GM04504 (cell line): ENCODE results near the gene YEATS2.
"Not testable (repeated sequence)": the region's sequence is repeated elsewhere in the genome, so short reads cannot be mapped to it uniquely, and the experiment has no call there.

Experiments used
- DNase-seq: peaks from one replicate; pipeline ENCODE4 v3.0.0-alpha.2; 2012; ENCODE audit warnings: low read depth

YEATS2 gene

GRCh38 chr3:183777016-183777618, 79.5 kb downstream of the YEATS2 start:
- DNase-seq = no peak

GRCh38 chr3:183779896-183780465, 82.4 kb downstream of the YEATS2 start:
- no peak for DNase-seq

DNA sequence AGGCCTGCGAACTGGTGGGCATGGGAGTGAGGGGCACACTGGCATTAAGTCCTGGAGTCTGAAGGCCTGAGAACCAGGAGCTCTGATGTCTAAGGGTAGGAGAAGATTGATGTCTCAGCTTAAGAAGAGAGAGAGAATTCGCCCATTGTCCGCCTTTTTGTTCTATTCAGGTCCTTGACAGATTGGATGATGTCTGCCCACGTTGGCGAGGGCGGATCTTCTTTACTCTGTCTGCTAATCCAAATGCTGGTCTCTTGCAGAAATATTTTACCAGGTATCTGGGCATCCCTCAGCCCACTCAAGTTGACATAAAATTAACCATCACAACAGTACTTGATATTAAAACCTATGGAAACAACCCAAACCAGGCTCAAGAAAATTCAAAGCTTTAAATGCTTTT, 83.6 kb downstream of the YEATS2 start:
- DNase-seq = no peak

GRCh38 chr3:183782576-183783276, 85.1 kb downstream of the YEATS2 start:
- no peak for DNase-seq

DNA sequence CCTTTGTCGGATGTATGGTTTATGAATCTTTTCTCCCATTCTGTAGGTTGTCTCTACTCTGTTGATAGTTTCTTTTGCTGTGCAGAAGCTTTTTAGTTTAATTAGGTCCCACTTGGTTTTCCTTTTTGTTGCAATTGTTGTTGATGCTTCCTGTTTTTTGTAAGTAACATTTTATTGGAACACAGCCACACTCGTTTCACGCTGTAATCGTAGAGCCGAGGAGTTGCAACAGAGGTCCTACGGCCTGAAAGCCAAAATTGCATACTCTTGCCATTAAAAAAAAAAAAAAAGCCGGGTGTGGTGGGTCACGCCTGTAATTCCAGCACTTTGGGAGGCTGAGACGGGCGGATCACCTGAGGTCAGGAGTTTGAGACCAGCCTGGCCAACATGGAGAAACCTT, 86.9 kb downstream of the YEATS2 start:
- not testable (repeated sequence) for DNase-seq

DNA sequence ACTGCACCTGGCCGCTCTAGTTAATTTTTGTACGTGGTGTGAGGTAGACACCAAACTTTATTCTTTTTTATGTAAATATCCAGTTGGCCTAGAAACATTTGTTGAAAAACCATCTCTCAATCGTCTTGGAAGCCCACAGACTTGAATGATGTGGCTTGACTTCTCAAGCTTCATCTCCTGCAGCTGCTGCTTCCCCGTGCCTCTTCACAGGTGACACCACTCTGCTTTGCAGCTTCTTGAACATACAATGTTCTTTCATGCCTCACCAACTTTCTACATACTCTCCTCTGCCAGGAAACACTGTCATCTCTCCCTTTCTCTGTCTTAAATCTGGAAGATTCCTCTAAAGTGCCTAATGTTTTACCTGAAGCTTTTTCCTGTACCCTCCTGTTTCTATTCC, 92.2 kb downstream of the YEATS2 start:
- DNase-seq = no peak

DNA sequence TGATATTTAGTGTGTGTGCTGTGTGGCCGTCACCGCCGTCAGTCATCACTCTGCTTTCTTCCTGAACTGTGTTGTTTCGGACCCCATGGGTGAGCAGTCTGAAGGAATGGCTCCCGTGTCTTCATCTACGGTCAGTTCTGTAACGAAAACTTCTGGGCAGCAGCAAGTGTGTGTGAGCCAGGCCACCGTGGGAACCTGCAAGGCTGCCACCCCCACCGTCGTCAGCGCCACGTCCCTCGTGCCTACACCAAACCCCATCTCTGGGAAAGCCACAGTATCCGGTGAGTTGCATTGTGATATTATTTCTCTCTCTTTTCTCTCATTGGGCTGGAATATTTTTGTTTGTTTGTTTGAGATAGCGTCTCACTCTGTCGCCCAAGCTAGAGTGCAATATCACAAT, 93.1 kb downstream of the YEATS2 start:
- no peak for DNase-seq

GRCh38 chr3:183792976-183793375, 95.4 kb downstream of the YEATS2 start:
- DNase-seq = no peak

- no peak for DNase-seq
These were observed 96.9 kb downstream of the YEATS2 start for GRCh38 chr3:183794452-183794851.

GRCh38 chr3:183796372-183796771, 98.8 kb downstream of the YEATS2 start:
- DNase-seq = no peak

DNA sequence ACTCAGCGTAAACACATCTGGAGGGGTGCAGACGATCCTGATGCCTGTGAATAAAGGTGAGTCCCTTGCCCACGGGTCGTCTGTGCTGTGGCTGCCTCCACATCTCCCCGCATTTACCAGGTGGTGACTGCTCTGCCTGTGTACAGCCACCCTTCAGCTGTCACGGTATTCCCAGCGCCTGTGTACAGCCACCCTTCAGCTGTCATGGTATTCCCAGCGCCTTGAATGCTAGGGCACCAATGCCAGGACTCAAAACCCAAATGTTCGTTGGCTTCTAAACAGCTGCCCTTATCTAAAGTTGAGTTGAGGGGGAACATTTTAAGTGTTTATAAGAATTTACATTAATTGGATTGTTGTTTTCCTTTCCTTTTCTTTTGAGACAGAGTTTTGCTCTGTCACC, 100.4 kb downstream of the YEATS2 start:
- DNase-seq = no peak

GRCh38 chr3:183799461-183799860, 101.9 kb downstream of the YEATS2 start:
- no peak for DNase-seq

GRCh38 chr3:183800243-183800863, 102.8 kb downstream of the YEATS2 start:
- DNase-seq = no peak

GRCh38 chr3:183801601-183802000, 104.0 kb downstream of the YEATS2 start:
- DNase-seq = no peak

DNA sequence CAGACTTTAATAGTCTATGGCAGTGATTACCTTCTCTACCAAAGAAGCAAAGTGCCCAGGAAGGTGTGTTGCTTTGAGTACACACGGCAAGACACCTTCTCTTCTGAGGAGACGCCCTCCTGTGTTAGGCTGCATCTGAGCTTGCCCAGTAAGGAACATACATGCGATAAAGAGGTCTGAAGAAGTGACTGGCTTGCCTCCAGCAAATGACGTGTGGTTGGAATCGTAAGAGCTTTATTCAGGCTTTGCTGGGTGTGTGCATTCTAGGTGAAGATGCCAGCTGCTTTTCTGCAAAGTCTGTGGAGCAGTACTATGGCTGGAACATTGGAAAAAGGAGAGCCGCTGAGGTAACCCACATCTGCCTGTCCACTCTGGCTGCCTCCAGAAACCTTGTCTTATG, 105.4 kb downstream of the YEATS2 start:
- DNase-seq = no peak

DNA sequence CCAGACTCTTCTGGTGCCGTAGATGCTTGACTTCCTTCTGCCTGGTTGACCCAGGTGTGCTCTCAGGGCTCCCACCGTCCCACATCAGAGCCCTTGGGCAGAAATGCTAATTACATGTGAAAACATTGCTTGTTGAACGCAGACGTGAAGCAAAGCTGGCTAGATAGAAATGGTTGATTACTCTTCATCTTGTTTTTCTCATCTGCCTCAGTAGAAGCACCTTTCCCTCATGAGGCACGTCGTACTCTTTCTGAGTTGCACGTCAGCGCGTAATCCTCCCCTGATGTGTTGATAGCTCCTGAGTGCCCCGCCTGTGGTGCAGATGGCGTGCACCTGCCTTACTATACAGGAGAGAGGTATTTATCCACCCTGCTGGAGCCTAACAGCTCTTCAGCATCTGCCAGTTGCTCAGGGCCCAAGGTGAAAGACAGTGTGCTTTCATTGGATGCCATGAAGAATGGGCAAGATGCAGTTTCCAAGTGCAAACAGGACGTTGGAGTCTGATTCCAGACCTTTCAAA, 109.7 kb downstream of the YEATS2 start:
- no peak for DNase-seq

- no peak for DNase-seq
These were observed 110.3 kb downstream of the YEATS2 start for GRCh38 chr3:183807881-183808280.

- DNase-seq = no peak
These were observed 110.8 kb downstream of the YEATS2 start for GRCh38 chr3:183808355-183808754.

DNA sequence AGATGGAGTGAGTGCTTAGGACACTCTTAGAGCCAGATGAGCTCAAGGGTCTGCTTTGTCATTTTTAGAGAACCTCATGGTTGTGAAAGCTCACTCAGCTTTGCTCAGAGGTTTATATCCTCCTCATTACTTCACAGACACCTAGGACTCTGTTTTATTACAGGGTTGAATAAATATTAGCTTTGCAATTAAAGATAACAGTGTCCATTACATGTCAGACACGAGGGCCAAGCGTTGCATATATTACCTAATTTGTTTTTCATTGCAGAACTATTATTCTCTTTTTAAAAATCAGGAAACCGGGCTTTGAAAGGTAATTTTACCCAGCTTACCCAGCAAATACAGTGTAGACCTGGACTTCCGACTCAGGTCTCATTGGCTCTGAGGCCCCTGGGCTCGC, 111.7 kb downstream of the YEATS2 start:
- no peak for DNase-seq

DNA sequence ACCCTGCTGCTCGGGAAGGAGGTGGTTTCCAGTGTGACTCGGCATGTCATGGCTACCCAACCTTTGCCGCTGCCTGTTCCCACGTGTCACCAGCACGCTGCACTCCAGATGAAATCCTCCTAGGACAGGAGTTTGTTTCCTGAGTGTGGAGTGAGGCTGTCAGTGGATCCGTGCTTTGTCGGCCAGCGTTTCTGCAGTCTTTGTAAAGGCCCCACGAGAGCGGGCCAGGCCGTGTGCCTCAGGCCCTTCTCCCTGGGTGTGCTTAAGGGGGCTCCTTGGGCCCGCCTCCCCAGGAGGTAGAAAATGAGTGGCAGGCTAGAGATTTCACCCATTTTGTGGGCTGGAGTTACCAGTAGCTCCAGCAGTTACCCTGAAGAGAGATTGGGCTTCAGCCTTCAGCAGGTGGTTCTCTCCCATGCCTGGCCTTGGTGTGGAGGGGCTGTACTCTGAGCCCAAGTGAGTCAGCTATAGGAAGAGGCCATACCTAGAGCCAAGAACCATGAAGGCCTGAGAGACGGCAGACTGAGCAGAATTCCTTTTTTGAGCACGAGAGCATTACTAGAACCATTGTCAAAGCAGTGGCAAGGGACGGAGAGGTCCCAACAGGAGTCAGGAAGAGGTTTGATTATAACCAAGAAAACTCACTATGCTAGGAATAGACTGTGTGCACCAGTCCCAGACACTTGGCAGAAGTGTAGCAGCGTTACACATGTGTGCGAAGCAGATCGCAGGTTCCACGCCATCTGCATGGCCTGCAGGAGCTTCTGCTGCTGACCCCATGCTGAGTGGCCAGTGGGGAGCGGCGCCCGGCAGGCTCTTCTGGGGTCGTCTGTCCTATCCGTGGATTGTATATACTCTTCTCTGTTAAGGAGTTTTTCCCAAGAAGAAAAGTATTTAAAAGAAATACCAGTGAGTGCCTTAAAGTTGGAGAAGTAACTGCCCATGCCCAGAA, 113.3 kb downstream of the YEATS2 start:
- no peak for DNase-seq

- no peak for DNase-seq
These were observed 114.0 kb downstream of the YEATS2 start for GRCh38 chr3:183811638-183812037.
